ENCODE measurements around the gene FCHO2.
A peak's percentile ranks its signal among the peaks of the same experiment; 100 is the strongest.
"Not testable (repeated sequence)": the region's sequence is repeated elsewhere in the genome, so short reads cannot be mapped to it uniquely, and the experiment has no call there.

FCHO2 gene

GRCh38 chr5:72955768-72956323 is at the start of gene FCHO2:
FCHO2 (plus strand) TSS chr5:72956041; CDS start chr5:72956097, 56 bp downstream.
- DNase-seq (ENCODE audit: low read depth), result peak; percentile 94

- DNase-seq (ENCODE audit: low read depth), result no peak
These were observed 49.0 kb upstream of the FCHO2 start for GRCh38 chr5:72906806-72907205.

GRCh38 chr5:72908664-72909063 is 47.2 kb upstream of the FCHO2 start:
- no peak for DNase-seq (ENCODE audit: low read depth)

- no peak for DNase-seq (ENCODE audit: low read depth)
These were observed 38.5 kb upstream of the FCHO2 start for GRCh38 chr5:72917371-72917776.

- DNase-seq (ENCODE audit: low read depth), result no peak
These were observed 34.9 kb upstream of the FCHO2 start for GRCh38 chr5:72920690-72921502.

GRCh38 chr5:72921886-72922285 is 34.0 kb upstream of the FCHO2 start:
- DNase-seq (ENCODE audit: low read depth), result no peak

GRCh38 chr5:72922422-72922821 is 33.4 kb upstream of the FCHO2 start:
- DNase-seq (ENCODE audit: low read depth), result no peak

GRCh38 chr5:72925336-72926010 is 30.4 kb upstream of the FCHO2 start:
- DNase-seq (ENCODE audit: low read depth), result no peak

GRCh38 chr5:72932686-72933085 is 23.2 kb upstream of the FCHO2 start:
- DNase-seq (ENCODE audit: low read depth), result not testable (repeated sequence)

GRCh38 chr5:72934953-72935725 is 20.7 kb upstream of the FCHO2 start:
- not testable (repeated sequence) for DNase-seq (ENCODE audit: low read depth)

- DNase-seq (ENCODE audit: low read depth), result no peak
These were observed 18.9 kb upstream of the FCHO2 start for GRCh38 chr5:72936893-72937292.

- no peak for DNase-seq (ENCODE audit: low read depth)
These were observed 18.3 kb upstream of the FCHO2 start for GRCh38 chr5:72937517-72938061.

GRCh38 chr5:72938206-72938605 is 17.6 kb upstream of the FCHO2 start:
- no peak for DNase-seq (ENCODE audit: low read depth)

GRCh38 chr5:72940082-72940481 is 15.8 kb upstream of the FCHO2 start:
- DNase-seq (ENCODE audit: low read depth), result no peak

- DNase-seq (ENCODE audit: low read depth), result no peak
These were observed 12.5 kb upstream of the FCHO2 start for GRCh38 chr5:72943307-72943706.

- DNase-seq (ENCODE audit: low read depth), result no peak
These were observed 8.3 kb upstream of the FCHO2 start for GRCh38 chr5:72947498-72947897.

- DNase-seq (ENCODE audit: low read depth), result no peak
These were observed 6.4 kb upstream of the FCHO2 start for GRCh38 chr5:72949481-72949880.

- no peak for DNase-seq (ENCODE audit: low read depth)
These were observed 4.0 kb upstream of the FCHO2 start for GRCh38 chr5:72951671-72952468.

- DNase-seq (ENCODE audit: low read depth), result no peak
These were observed 1.5 kb upstream of the FCHO2 start for GRCh38 chr5:72954389-72954788.

- DNase-seq (ENCODE audit: low read depth), result peak; percentile 7
These were observed 586 bp upstream of the FCHO2 start for GRCh38 chr5:72955143-72955767.

All from stimulated activated CD8-positive, alpha-beta memory T cell treated with anti-CD3 and anti-CD28 coated beads, Interleukin-4, amount 100 ng/mL, for 24 hours (primary cell).